DOHH2 (cell line): ENCODE results near the gene SLC12A6.
A peak's percentile ranks its signal among the peaks of the same experiment; 100 is the strongest.

ENCODE experiments used
- H3F3A ChIP-seq: fragments of 200-600 bp; sonication (generic), shearing (Covaris generic); 2 replicates; pipeline ENCODE4 v1.6.0; 2016; ENCODE audit warnings: antibody characterized with exemption, mild to moderate bottlenecking; ENCODE audit not compliant: control insufficient read depth, insufficient read depth
- H3K27ac ChIP-seq: fragments of 200-600 bp; sonication (generic); 2 replicates; pipeline ENCODE4 v1.5.1; 2014; ENCODE audit warnings: low read depth, mild to moderate bottlenecking, low read length, moderate library complexity
- H3K27me3 ChIP-seq: fragments of 200-600 bp; sonication (generic); 2 replicates; pipeline ENCODE4 v1.6.1; 2014; ENCODE audit warnings: mild to moderate bottlenecking, low read length, mixed read lengths; ENCODE audit not compliant: control insufficient read depth
- H3K36me3 ChIP-seq: fragments of 200-600 bp; sonication (generic); 2 replicates; pipeline ENCODE4 v1.6.1; 2014; ENCODE audit warnings: mild to moderate bottlenecking, low read length, moderate library complexity, mixed read lengths; ENCODE audit not compliant: control insufficient read depth
- H3K4me1 ChIP-seq: fragments of 200-600 bp; sonication (generic); 2 replicates; pipeline ENCODE4 v1.6.1; 2014; ENCODE audit warnings: mild to moderate bottlenecking, low read length, mixed read lengths; ENCODE audit not compliant: control insufficient read depth
- H3K4me2 ChIP-seq: fragments of 200-600 bp; sonication (generic); 2 replicates; pipeline ENCODE4 v1.6.0; 2014; ENCODE audit warnings: mild to moderate bottlenecking, low read length, moderate library complexity
- H3K4me3 ChIP-seq: fragments of 200-600 bp; sonication (generic); 2 replicates; pipeline ENCODE4 v1.5.1; 2014; ENCODE audit warnings: mild to moderate bottlenecking, low read length, mixed read lengths
- H3K79me2 ChIP-seq: fragments of 200-600 bp; sonication (generic); 2 replicates; pipeline ENCODE4 v1.6.1; 2014; ENCODE audit warnings: mild to moderate bottlenecking, low read length, mixed read lengths; ENCODE audit not compliant: control insufficient read depth
- H3K9me2 ChIP-seq: fragments of 200-600 bp; sonication (generic); replicated peaks from 2 replicates; pipeline ENCODE4 v1.6.1; 2014; ENCODE audit warnings: mild to moderate bottlenecking, low read length, mixed read lengths; ENCODE audit not compliant: control insufficient read depth
- H3K9me3 ChIP-seq: fragments of 200-600 bp; sonication (generic); 2 replicates; pipeline ENCODE4 v1.6.1; 2014; ENCODE audit warnings: antibody characterized with exemption, low read length, mixed read lengths; ENCODE audit not compliant: control insufficient read depth, insufficient read depth
- H4K20me1 ChIP-seq: fragments of 200-600 bp; sonication (generic); 2 replicates; pipeline ENCODE4 v1.6.0; 2014; ENCODE audit warnings: low read depth, mild to moderate bottlenecking, antibody characterized with exemption, low read length, moderate library complexity; ENCODE audit not compliant: control insufficient read depth, insufficient read depth
- CTCF ChIP-seq: fragments of 200-600 bp; sonication (generic); IDR thresholded peaks from one replicate; pipeline ENCODE4 v1.5.1; 2014; ENCODE audit warnings: antibody characterized with exemption, mild to moderate bottlenecking, low read depth, low read length; ENCODE audit not compliant: poor library complexity, severe bottlenecking
- EZH2phosphoT487 ChIP-seq: fragments of 200-600 bp; sonication (generic); IDR thresholded peaks from 2 replicates; pipeline ENCODE4 v1.6.1; 2017; ENCODE audit warnings: borderline replicate concordance, mild to moderate bottlenecking, antibody characterized with exemption, low read length, moderate library complexity, mixed read lengths

SLC12A6 gene

GRCh38 chr15:34323217-34323616 is 14.4 kb downstream of the SLC12A6 start:
- no peaks in the 10 kb centered on the region; the same call in 1 of the 2 replicates for H3F3A ChIP-seq
- no peaks in the 10 kb centered on the region for H3K36me3 ChIP-seq
- no peaks in the 10 kb centered on the region for H3K9me2 ChIP-seq
- no peaks in the 10 kb centered on the region for H3K27me3 ChIP-seq
- H3K27ac ChIP-seq = no peak overlapping the region
- H3K4me2 ChIP-seq = no peak overlapping the region
- H3K4me3 ChIP-seq = no peak overlapping the region
- no peaks in the 10 kb centered on the region for H3K79me2 ChIP-seq
- H3K9me3 ChIP-seq = no peaks in the 10 kb centered on the region
- TF ChIP-seq CTCF (no peak), EZH2phosphoT487 (no peak)
- H4K20me1 ChIP-seq = no peaks in the 10 kb centered on the region
- H3K4me1 ChIP-seq = peaks cover 31% of the 10 kb centered on the region

GRCh38 chr15:34318277-34319079 is 19.1 kb downstream of the SLC12A6 start:
- TF ChIP-seq CTCF (no peak), EZH2phosphoT487 (no peak)
- no peaks in the 10 kb centered on the region for H3K9me2 ChIP-seq
- H3K4me3 ChIP-seq = peak overlapping the region; percentile 88
- H4K20me1 ChIP-seq = no peaks in the 10 kb centered on the region
- H3K4me2 ChIP-seq = peak overlapping the region; percentile 69
- H3K27ac ChIP-seq = no peak overlapping the region
- H3K79me2 ChIP-seq = peaks cover 6% of the 10 kb centered on the region
- H3K4me1 ChIP-seq = peaks cover 19% of the 10 kb centered on the region
- no peaks in the 10 kb centered on the region for H3F3A ChIP-seq
- no peaks in the 10 kb centered on the region for H3K36me3 ChIP-seq
- H3K9me3 ChIP-seq = no peaks in the 10 kb centered on the region
- H3K27me3 ChIP-seq = no peaks in the 10 kb centered on the region

GRCh38 chr15:34314491-34315490 is 22.8 kb downstream of the SLC12A6 start:
- Histone ChIP-seq H3K4me3 (no peak overlapping the region), H3K36me3 (no peaks in the 10 kb centered on the region), H4K20me1 (no peaks in the 10 kb centered on the region), H3K9me3 (no peaks in the 10 kb centered on the region), H3K79me2 (peaks cover 6% of the 10 kb centered on the region), H3K9me2 (no peaks in the 10 kb centered on the region), H3K4me1 (peaks cover 16% of the 10 kb centered on the region), H3K27ac (no peak overlapping the region), H3K27me3 (no peaks in the 10 kb centered on the region), H3K4me2 (no peak overlapping the region), H3F3A (no peaks in the 10 kb centered on the region)
- TF ChIP-seq EZH2phosphoT487 = no peak
- no peak for TF ChIP-seq CTCF
